ENCODE measurements around the gene PKD1L1. TPM values are rescaled to one million over a fixed set of nuclear protein-coding genes. Genes with fewer than 3 reads are reported as not detected.

Gene PKD1L1
- total and polyA plus RNA-seq, 4 donors: 0.26 to 1.1 (median 0.55) TPM

- H3K9ac ChIP-seq (ENCODE audit: insufficient read depth in 1 of 2, low read length in 2 of 2): no peak overlapping the region
- ATAC-seq (ENCODE audit: insufficient read depth, low FRiP score): peak; percentile 74
Observed at GRCh38 chr7:47968847-47969774, 20.8 kb upstream of the PKD1L1 start.

GRCh38 chr7:47967708-47968107 is 19.4 kb upstream of the PKD1L1 start:
- H3K4me1 ChIP-seq (ENCODE audit: control insufficient read depth in 5 of 5, insufficient read depth in 5 of 5, low read length in 5 of 5): peaks cover 0 to 3% (median 0%) of the 10 kb centered on the region in 5 donors
- H3K27ac ChIP-seq (ENCODE audit: low read depth in 1 of 2, low read length in 1 of 2): no peak overlapping the region
- DNase-seq: no peak
- peaks cover 14 to 61% (median 37%) of the 10 kb centered on the region in 4 donors for H3K36me3 ChIP-seq (ENCODE audit: control insufficient read depth in 4 of 4, insufficient read depth in 4 of 4, low read length in 4 of 4)
- no peaks in the 10 kb centered on the region for H3K27me3 ChIP-seq (ENCODE audit: control insufficient read depth in 3 of 3, insufficient read depth in 3 of 3, low read length in 2 of 3)
- 90 to 98% methylated on average over 2 of the region's 2 CpGs for WGBS, 2 donors
- TF ChIP-seq, protein P1, sequence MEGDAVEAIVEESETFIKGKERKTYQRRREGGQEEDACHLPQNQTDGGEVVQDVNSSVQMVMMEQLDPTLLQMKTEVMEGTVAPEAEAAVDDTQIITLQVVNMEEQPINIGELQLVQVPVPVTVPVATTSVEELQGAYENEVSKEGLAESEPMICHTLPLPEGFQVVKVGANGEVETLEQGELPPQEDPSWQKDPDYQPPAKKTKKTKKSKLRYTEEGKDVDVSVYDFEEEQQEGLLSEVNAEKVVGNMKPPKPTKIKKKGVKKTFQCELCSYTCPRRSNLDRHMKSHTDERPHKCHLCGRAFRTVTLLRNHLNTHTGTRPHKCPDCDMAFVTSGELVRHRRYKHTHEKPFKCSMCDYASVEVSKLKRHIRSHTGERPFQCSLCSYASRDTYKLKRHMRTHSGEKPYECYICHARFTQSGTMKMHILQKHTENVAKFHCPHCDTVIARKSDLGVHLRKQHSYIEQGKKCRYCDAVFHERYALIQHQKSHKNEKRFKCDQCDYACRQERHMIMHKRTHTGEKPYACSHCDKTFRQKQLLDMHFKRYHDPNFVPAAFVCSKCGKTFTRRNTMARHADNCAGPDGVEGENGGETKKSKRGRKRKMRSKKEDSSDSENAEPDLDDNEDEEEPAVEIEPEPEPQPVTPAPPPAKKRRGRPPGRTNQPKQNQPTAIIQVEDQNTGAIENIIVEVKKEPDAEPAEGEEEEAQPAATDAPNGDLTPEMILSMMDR (IDR thresholded peaks at IDR 0.05; ENCODE audit: control extremely low read depth, extremely low read depth): no peak
- no peak for ATAC-seq (ENCODE audit: insufficient read depth, low FRiP score)
- H3K9ac ChIP-seq (ENCODE audit: insufficient read depth in 1 of 2, low read length in 2 of 2): no peak overlapping the region
- no peaks in the 10 kb centered on the region for H3K9me3 ChIP-seq (ENCODE audit: control insufficient read depth in 4 of 4, insufficient read depth in 3 of 4, low read length in 3 of 4)
- no peak overlapping the region for H3K4me3 ChIP-seq

More at GRCh38 chr7:47968847-47969774, 20.8 kb upstream of the PKD1L1 start:
- H3K9me3 ChIP-seq (ENCODE audit: control insufficient read depth in 4 of 4, insufficient read depth in 3 of 4, low read length in 3 of 4): no peaks in the 10 kb centered on the region
- H3K27ac ChIP-seq (ENCODE audit: low read depth in 1 of 2, low read length in 1 of 2): peak overlapping the region in 1 of 2 donors; percentile 72
- TF ChIP-seq, protein P1 (IDR thresholded peaks at IDR 0.05; ENCODE audit: control extremely low read depth, extremely low read depth): peak; percentile 51
- H3K4me1 ChIP-seq (ENCODE audit: control insufficient read depth in 5 of 5, insufficient read depth in 5 of 5, low read length in 5 of 5): peaks cover 0 to 3% (median 2%) of the 10 kb centered on the region in 5 donors
- H3K27me3 ChIP-seq (ENCODE audit: control insufficient read depth in 3 of 3, insufficient read depth in 3 of 3, low read length in 2 of 3): no peaks in the 10 kb centered on the region
- H3K4me3 ChIP-seq: no peak overlapping the region
- H3K36me3 ChIP-seq (ENCODE audit: control insufficient read depth in 4 of 4, insufficient read depth in 4 of 4, low read length in 4 of 4): peaks cover 12 to 65% (median 39%) of the 10 kb centered on the region in 4 donors
- WGBS, 2 donors: 61 to 68% methylated on average over 5 of the region's 5 CpGs
- DNase-seq: peak; percentile 81 to 87 (median 86)

DNA sequence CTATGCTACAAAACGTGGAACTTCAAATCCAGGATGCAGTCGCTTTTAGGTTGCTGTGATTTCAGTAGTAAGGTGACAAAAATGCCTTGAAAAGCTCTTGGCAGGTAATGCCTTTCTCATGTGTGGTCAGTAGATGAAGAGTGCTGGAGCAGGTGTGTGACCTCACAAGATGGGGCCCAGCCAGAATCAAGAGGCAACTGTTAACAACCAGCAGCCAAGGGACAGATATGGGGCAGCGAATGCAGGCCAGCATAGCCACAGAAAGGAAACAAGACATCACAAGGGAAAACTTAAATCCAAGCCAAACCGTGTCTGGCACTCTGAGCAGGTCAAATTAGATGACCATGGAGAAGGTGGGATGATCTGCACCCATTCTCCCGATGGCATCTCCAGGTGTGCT is 18.9 kb upstream of the PKD1L1 start:
- no peak overlapping the region for H3K4me3 ChIP-seq
- peaks cover 0 to 3% (median 0%) of the 10 kb centered on the region in 5 donors for H3K4me1 ChIP-seq (ENCODE audit: control insufficient read depth in 5 of 5, insufficient read depth in 5 of 5, low read length in 5 of 5)
- no peak overlapping the region for H3K9ac ChIP-seq (ENCODE audit: insufficient read depth in 1 of 2, low read length in 2 of 2)
- no peaks in the 10 kb centered on the region for H3K27me3 ChIP-seq (ENCODE audit: control insufficient read depth in 3 of 3, insufficient read depth in 3 of 3, low read length in 2 of 3)
- TF ChIP-seq, protein P1 (IDR thresholded peaks at IDR 0.05; ENCODE audit: control extremely low read depth, extremely low read depth): no peak
- no peak for DNase-seq
- peaks cover 17 to 62% (median 40%) of the 10 kb centered on the region in 4 donors for H3K36me3 ChIP-seq (ENCODE audit: control insufficient read depth in 4 of 4, insufficient read depth in 4 of 4, low read length in 4 of 4)
- no peak for ATAC-seq (ENCODE audit: insufficient read depth, low FRiP score)
- H3K27ac ChIP-seq (ENCODE audit: low read depth in 1 of 2, low read length in 1 of 2): no peak overlapping the region
- no peaks in the 10 kb centered on the region for H3K9me3 ChIP-seq (ENCODE audit: control insufficient read depth in 4 of 4, insufficient read depth in 3 of 4, low read length in 3 of 4)
- WGBS, 2 donors: 92 to 97% methylated on average over 5 of the region's 5 CpGs

Measured in lung (tissue), 12 donors.